CD4-positive, alpha-beta T cell treated with Interleukin-17A for 1 hour (primary cell): ENCODE data around the gene GPLD1.

Experiments
- DNase-seq: peaks from one replicate; pipeline ENCODE4 v3.0.0-alpha.2; 2020

GPLD1 gene

DNA sequence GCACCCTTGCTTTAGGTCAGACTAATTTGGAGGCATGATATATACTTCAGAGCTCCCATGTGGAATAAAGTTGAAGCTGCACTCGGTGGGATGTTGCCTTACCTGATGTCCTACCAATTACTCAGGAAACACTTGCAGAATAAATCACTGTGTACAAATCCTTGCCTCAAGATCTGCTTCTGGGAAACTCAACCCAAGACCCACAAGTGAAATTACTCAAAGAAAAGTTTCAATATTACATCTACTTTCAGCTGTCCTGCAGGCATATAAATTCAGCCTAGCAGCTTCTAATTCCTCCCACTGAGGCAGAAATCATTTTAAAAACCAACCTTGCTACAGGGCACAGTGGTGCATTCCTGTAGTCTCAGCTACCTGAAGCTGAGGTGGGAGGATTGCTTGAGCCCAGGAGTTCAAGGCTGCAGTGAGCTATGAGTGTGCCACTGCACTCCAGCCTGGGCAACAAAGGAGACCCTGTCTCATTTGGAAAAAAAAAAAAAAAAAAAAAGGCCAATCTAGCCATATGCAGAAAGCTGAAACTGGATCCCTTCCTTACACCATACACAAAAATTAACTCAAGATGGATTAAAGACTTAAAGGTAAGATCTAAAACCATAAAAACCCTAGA lies 110.8 kb downstream of the GPLD1 start:
- DNase-seq: no peak
